Measurements from ENCODE around the gene HS3ST4. TPM values are rescaled to one million over a fixed set of nuclear protein-coding genes. Genes with fewer than 3 reads are reported as not detected.

The HS3ST4 gene
- total RNA-seq, 1 donor from 2014 or later, result not detected

DNA sequence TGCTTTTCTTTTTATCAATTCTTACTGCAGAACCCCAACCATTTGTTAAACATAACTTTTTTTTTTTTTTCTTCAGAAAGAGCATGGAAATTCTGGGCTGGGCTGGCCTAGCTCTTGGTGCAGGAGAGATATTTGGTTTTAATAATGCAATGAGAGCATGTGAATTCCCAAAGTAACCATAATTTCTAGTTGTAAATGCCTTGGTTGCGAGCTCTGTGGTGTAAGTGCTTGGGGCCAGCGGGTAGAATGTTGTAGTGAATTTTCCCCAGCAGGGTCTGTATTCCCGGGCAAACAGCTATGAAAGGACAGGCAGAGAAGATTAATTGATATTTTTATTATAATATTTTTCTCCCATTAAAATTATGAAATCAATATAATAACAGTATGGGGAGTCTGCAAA lies 465.6 kb downstream of the HS3ST4 start:
- Histone ChIP-seq H3K4me3 (ENCODE audit: low read depth, low read length) (no peak overlapping the region), H3K36me3 (ENCODE audit: control insufficient read depth, insufficient read depth, low read length) (no peaks in the 10 kb centered on the region), H3K27me3 (ENCODE audit: control insufficient read depth, insufficient read depth, low read length) (no peaks in the 10 kb centered on the region)
- DNase-seq (ENCODE audit: low read depth), result no peak
- TF ChIP-seq, protein P1, sequence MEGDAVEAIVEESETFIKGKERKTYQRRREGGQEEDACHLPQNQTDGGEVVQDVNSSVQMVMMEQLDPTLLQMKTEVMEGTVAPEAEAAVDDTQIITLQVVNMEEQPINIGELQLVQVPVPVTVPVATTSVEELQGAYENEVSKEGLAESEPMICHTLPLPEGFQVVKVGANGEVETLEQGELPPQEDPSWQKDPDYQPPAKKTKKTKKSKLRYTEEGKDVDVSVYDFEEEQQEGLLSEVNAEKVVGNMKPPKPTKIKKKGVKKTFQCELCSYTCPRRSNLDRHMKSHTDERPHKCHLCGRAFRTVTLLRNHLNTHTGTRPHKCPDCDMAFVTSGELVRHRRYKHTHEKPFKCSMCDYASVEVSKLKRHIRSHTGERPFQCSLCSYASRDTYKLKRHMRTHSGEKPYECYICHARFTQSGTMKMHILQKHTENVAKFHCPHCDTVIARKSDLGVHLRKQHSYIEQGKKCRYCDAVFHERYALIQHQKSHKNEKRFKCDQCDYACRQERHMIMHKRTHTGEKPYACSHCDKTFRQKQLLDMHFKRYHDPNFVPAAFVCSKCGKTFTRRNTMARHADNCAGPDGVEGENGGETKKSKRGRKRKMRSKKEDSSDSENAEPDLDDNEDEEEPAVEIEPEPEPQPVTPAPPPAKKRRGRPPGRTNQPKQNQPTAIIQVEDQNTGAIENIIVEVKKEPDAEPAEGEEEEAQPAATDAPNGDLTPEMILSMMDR (IDR thresholded peaks at IDR 0.05; ENCODE audit: insufficient read depth, low read length, severe bottlenecking), result no peak
- no peak for FAIRE-seq

DNA sequence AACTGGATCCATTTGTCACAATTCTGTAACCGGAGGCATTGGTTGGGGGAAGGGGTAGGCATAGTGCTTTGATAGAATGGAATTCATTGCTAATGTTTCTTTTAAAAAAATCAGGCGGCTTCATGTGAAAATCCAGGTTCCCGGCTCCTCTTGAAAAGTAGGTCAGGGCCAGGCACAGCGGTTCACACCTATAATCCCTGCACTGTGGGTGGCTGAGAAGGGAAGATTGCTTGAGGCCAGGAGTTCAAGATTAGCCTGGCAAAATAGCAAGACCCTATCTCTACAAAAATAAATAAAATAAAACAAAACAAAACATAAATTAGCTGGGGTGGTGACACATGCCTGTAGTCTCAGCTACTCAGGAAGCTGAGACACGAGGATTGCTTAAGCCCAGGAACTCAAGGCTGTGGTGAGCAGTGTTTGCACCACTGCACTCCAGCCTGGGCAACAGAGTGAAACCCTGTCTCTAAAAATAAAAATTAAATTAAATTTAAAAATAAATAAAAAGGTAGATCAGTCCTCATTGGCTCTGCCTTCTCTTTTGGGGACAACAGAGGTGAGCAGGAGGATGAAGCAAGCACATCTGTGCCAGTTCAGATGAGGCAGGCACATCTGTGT lies 466.5 kb downstream of the HS3ST4 start:
- no peaks in the 10 kb centered on the region for H3K36me3 ChIP-seq (ENCODE audit: control insufficient read depth, insufficient read depth, low read length)
- no peaks in the 10 kb centered on the region for H3K27me3 ChIP-seq (ENCODE audit: control insufficient read depth, insufficient read depth, low read length)
- no peak for FAIRE-seq
- H3K4me3 ChIP-seq (ENCODE audit: low read depth, low read length), result no peak overlapping the region
- TF ChIP-seq, protein P1 (IDR thresholded peaks at IDR 0.05; ENCODE audit: insufficient read depth, low read length, severe bottlenecking), result no peak
- DNase-seq (ENCODE audit: low read depth), result no peak

DNA sequence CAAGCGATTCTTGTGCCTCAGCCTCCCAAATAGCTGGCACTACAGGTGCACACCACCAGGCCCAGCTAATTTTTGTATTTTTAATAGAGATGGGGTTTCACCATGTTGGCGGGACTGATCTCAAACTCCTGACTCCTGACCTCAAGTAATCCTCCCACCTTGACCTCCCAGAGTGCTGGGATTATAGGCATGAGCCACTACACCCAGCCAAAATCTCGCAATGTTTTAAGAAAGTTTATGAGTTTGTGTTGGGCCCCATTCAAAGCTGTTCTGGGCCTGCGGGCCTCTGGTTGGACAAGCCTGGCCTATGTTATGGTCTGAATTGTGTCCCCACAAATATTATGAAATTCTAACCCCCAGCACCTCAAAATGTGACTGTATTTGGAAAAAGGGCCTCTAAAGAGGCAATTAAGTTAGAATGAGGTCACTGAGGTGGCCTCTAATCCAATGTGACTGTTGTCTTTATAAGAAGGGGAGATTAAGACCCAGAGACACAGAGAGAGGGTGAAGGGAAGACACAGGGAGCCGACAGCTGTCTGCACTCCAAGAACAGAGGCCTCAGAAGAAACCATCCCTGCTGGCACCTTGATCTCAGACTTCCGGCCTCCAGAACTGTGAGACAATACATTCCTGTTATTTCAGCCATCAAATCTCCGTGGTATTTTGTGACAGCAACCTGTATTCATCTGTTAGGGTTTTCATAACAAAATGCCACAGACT lies 469.9 kb downstream of the HS3ST4 start:
- no peaks in the 10 kb centered on the region for H3K27me3 ChIP-seq (ENCODE audit: control insufficient read depth, insufficient read depth, low read length)
- DNase-seq (ENCODE audit: low read depth) (no peak), FAIRE-seq (no peak)
- no peak overlapping the region for H3K4me3 ChIP-seq (ENCODE audit: low read depth, low read length)
- H3K36me3 ChIP-seq (ENCODE audit: control insufficient read depth, insufficient read depth, low read length), result no peaks in the 10 kb centered on the region
- TF ChIP-seq, protein P1 (IDR thresholded peaks at IDR 0.05; ENCODE audit: insufficient read depth, low read length, severe bottlenecking), result no peak

DNA sequence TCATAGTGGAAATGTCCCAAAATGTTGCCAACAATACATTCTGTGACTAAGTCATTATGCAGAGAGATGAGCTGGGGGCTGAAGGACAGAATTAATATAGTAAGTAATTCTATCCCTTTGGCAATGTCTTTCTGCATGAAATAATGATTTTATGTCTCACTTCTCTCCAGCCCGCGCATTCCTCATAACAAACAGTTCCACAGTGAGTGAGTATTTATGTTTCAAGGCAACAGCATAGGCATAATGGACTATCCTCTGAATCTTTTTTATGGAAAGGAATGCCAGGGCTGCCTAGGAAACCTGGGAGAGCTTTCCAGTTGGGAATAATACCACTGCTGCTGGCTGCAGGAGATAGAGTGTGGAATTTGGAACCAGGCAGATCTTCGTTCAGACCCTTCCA lies 477.7 kb downstream of the HS3ST4 start:
- DNase-seq (ENCODE audit: low read depth) (no peak), FAIRE-seq (no peak)
- Histone ChIP-seq H3K36me3 (ENCODE audit: control insufficient read depth, insufficient read depth, low read length) (no peaks in the 10 kb centered on the region), H3K27me3 (ENCODE audit: control insufficient read depth, insufficient read depth, low read length) (no peaks in the 10 kb centered on the region), H3K4me3 (ENCODE audit: low read depth, low read length) (no peak overlapping the region)
- TF ChIP-seq, protein P1 (IDR thresholded peaks at IDR 0.05; ENCODE audit: insufficient read depth, low read length, severe bottlenecking), result no peak

DNA sequence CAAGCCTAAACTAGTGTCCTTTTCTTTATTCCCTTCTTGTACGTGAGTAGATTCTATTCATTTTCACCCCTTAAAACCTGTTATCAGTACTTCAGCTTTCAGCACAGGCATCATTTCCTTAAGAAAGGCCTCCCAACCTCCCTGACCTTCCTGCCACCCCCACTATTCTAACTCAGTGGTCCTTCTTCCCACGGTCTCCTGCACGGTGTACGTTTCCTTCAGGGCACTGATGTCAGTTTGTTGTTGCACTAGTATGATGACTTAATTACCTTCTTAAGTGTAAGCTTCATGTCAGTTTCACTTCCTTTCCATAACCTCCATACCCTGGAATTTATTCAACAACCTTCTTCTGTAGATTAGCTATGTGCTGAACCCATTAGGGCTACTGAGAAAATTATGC lies 484.2 kb downstream of the HS3ST4 start:
- TF ChIP-seq, protein P1 (IDR thresholded peaks at IDR 0.05; ENCODE audit: insufficient read depth, low read length, severe bottlenecking), result no peak
- no peak for DNase-seq (ENCODE audit: low read depth)
- H3K4me3 ChIP-seq (ENCODE audit: low read depth, low read length), result no peak overlapping the region
- H3K36me3 ChIP-seq (ENCODE audit: control insufficient read depth, insufficient read depth, low read length), result no peaks in the 10 kb centered on the region
- no peak for FAIRE-seq
- no peaks in the 10 kb centered on the region for H3K27me3 ChIP-seq (ENCODE audit: control insufficient read depth, insufficient read depth, low read length)
